Endothelial cell of umbilical vein (primary cell): Measurements from ENCODE around the gene DAPK3. TPM values are rescaled to one million over a fixed set of nuclear protein-coding genes. Genes with fewer than 3 reads are reported as not detected.

Experiments
- BruUV-seq: library from RNA; stranded (reverse); fragments of 400-500 nt; replicated peaks from 2 replicates; lab custom pipeline; 2021; lab: Mats Ljungman, UMichigan
- CTCF ChIA-PET: fragments of 300-600, 350-600 bp; sonication (Branson Sonifier 250); formaldehyde crosslinking; loops from one replicate; lab custom pipeline; 2021; ENCODE audit warnings: antibody characterized with exemption, inconsistent platforms; lab: Charles Lee
- POLR2A ChIA-PET: fragments of 300-600, 350-600 bp; sonication (Branson Sonifier 250); formaldehyde crosslinking; loops from one replicate; lab custom pipeline; 2021; ENCODE audit warnings: antibody characterized with exemption, inconsistent platforms; lab: Charles Lee
- DNase-seq: peaks from one replicate; pipeline ENCODE4 v3.0.0-alpha.2; 2011; ENCODE audit warnings: low read depth, low spot score
- FAIRE-seq: peaks from 2 replicates; lab custom pipeline; 2011; peaks lifted over from hg19 to GRCh38; lab: Jason Lieb, UNC
- H2AFZ ChIP-seq: 2 replicates; pipeline ENCODE4 v1.6.0; 2012; ENCODE audit warnings: low read depth, low read length, control low read depth, inconsistent platforms
- H3K27ac ChIP-seq: 2 replicates; pipeline ENCODE4 v1.5.1; 2011; ENCODE audit warnings: low read depth, mild to moderate bottlenecking, control low read depth, low read length, moderate library complexity; ENCODE audit not compliant: insufficient read depth
- H3K27me3 ChIP-seq, 2 experiments: 2 replicates each; pipeline versions ENCODE4 v1.6.0 to v1.6.1; 2011; ENCODE audit warnings: low read length in 2 of 2, mixed read lengths in 1 of 2; ENCODE audit not compliant: control insufficient read depth in 2 of 2, insufficient read depth in 2 of 2
- H3K36me3 ChIP-seq, 2 experiments: 2 replicates in 1 of 2; 3 replicates in 1 of 2; pipeline ENCODE4 v1.5.1; 2011; ENCODE audit warnings: low read length in 2 of 2, mild to moderate bottlenecking in 1 of 2, moderate library complexity in 1 of 2; ENCODE audit not compliant: control insufficient read depth in 2 of 2, insufficient read depth in 2 of 2; ENCODE audit errors: extremely low read depth in 1 of 2
- H3K4me1 ChIP-seq: 3 replicates; pipeline ENCODE4 v1.5.1; 2011; ENCODE audit warnings: mild to moderate bottlenecking, low read length; ENCODE audit not compliant: control insufficient read depth, insufficient read depth; ENCODE audit errors: extremely low read depth
- H3K4me2 ChIP-seq: 2 replicates; pipeline ENCODE4 v1.6.1; 2011; ENCODE audit warnings: low read length, control low read depth, mixed read lengths; ENCODE audit not compliant: insufficient read depth
- H3K4me3 ChIP-seq, 3 experiments: fragments of 200-600 bp in 1 of 3; sonication (generic), shearing (Covaris generic) in 1 of 3; replicated peaks in 1 of 3; 2 replicates each; pipeline ENCODE4 v1.5.1; 2011 to 2016; ENCODE audit warnings: control low read depth in 3 of 3, low read length in 3 of 3, mild to moderate bottlenecking in 2 of 3, inconsistent platforms in 1 of 3, low read depth in 1 of 3, moderate library complexity in 1 of 3; ENCODE audit not compliant: insufficient read depth in 1 of 3
- H3K79me2 ChIP-seq: 2 replicates; pipeline ENCODE4 v1.6.0; 2012; ENCODE audit warnings: low read length, inconsistent platforms; ENCODE audit not compliant: control insufficient read depth, insufficient read depth
- H3K9ac ChIP-seq: replicated peaks from 2 replicates; pipeline ENCODE3; 2011; ENCODE audit warnings: low read length, control low read depth; ENCODE audit not compliant: insufficient read depth; ENCODE audit errors: extremely low read depth
- H3K9me1 ChIP-seq: replicated peaks from 3 replicates; pipeline ENCODE4 v1.6.0; 2011; ENCODE audit warnings: mild to moderate bottlenecking, low read length; ENCODE audit not compliant: control insufficient read depth, insufficient read depth; ENCODE audit errors: extremely low read depth
- H3K9me3 ChIP-seq: replicated peaks from 2 replicates; pipeline ENCODE4 v1.5.1; 2012; ENCODE audit warnings: low read length, inconsistent platforms; ENCODE audit not compliant: control insufficient read depth, insufficient read depth
- H4K20me1 ChIP-seq: replicated peaks from 2 replicates; pipeline ENCODE3; 2011; ENCODE audit warnings: mild to moderate bottlenecking, low read length; ENCODE audit not compliant: control insufficient read depth, insufficient read depth; ENCODE audit errors: extremely low read depth
- EZH2 ChIP-seq: IDR thresholded peaks from 2 replicates; pipeline ENCODE4 v1.6.1; 2012; ENCODE audit warnings: borderline replicate concordance, low read depth, mild to moderate bottlenecking, moderate library complexity, low read length, inconsistent platforms; ENCODE audit not compliant: severe bottlenecking
- FOS ChIP-seq: IDR thresholded peaks from 2 replicates; pipeline ENCODE4 v1.6.1; 2011; ENCODE audit warnings: mild to moderate bottlenecking, low read length, moderate library complexity, borderline replicate concordance; ENCODE audit not compliant: insufficient read depth
- GATA2 ChIP-seq: IDR thresholded peaks from 2 replicates; pipeline ENCODE4 v1.7.0; 2011; ENCODE audit warnings: low read depth, mild to moderate bottlenecking, moderate library complexity, mixed read lengths, low read length; ENCODE audit not compliant: insufficient read length, insufficient read depth
- JUN ChIP-seq: IDR thresholded peaks from 2 replicates; pipeline ENCODE4 v1.6.1; 2011; ENCODE audit warnings: borderline replicate concordance, low read depth; ENCODE audit not compliant: insufficient read length, insufficient read depth
- MYC ChIP-seq: IDR thresholded peaks from one replicate; pipeline ENCODE4 v1.6.1; 2011; ENCODE audit warnings: mild to moderate bottlenecking, low read depth, low read length
- POLR2A ChIP-seq: IDR thresholded peaks from 2 replicates; pipeline ENCODE4 v1.6.1; 2012; ENCODE audit warnings: low read depth, mild to moderate bottlenecking, control low read depth, low read length
- POLR2AphosphoS5 ChIP-seq: IDR thresholded peaks from 2 replicates; pipeline ENCODE4 v1.6.1; 2012; ENCODE audit warnings: low read depth, mild to moderate bottlenecking, control low read depth, low read length, moderate library complexity; ENCODE audit not compliant: insufficient read depth
- dilution Hi-C: fragments of 300-500 bp; cut with MboI; formaldehyde crosslinking; loops from one replicate; pipeline ENCODE4 v1.15.0; 2019; ENCODE audit warnings: low sequenced_read_pairs; ENCODE audit not compliant: extremely low pct_ligation_motif_present
- intact Hi-C: fragments of 100-400 bp; cut with micrococcal nuclease; formaldehyde crosslinking; loops from one replicate; pipeline ENCODE4 v1.10.0; 2022
- polyA plus RNA-seq, 4 experiments: library from polyadenylated mRNA; depleted of rRNA in 3 of 4; stranded (reverse) in 3 of 4; unstranded in 1 of 4; fragments of >200 nt; gene quantifications; 2 replicates each; pipeline versions ENCODE4 v1.2.1 to v1.2.3, GENCODE V29; 2011 to 2012; ENCODE audit warnings: missing spikeins in 1 of 4
- total RNA-seq: library from RNA; stranded (reverse); gene quantifications from 2 replicates; pipeline ENCODE4 v1.2.3, GENCODE V29; 2021
- TF ChIP-seq, protein P1 (sequence below), 2 donors: IDR thresholded peaks; 1 replicate in 1 of 2; 2 replicates in 1 of 2; pipeline ENCODE4 v1.5.1; 2011; ENCODE audit warnings: low read length in 2 of 2, mild to moderate bottlenecking in 2 of 2, moderate library complexity in 2 of 2, control low read depth in 1 of 2, inconsistent platforms in 1 of 2, low read depth in 1 of 2; ENCODE audit not compliant: insufficient read depth in 1 of 2; ENCODE audit errors: extremely low read depth in 1 of 2
- TF ChIP-seq, protein P2 (sequence below): IDR thresholded peaks from 2 replicates; pipeline ENCODE4 v1.6.1; 2011; ENCODE audit not compliant: insufficient read depth, insufficient read length

Gene DAPK3
- total and polyA plus RNA-seq, 2 donors (not counting 3 experiments of a cell fraction or from before 2014, with no cell fraction given), result 157 to 175 TPM

DNA sequence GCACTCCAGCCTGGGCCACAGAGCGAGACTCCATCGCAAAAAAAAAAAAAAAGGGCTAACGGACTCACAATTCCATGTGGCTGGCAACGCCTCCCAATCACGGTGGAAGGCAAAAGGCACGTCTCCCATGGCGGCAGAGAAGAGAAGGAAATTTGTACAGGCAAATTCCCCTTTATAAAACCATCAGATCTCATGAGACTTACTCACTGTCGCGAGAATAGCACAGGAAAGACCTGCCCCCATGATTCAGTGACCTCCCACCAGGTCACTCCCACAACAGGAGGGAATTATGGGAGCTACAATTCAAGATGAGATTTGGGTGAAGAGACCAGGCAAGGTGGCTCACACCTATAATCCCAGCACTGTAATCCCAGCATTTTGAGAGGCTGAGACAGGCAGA, 56.7 kb downstream of the DAPK3 start:
- FAIRE-seq (no peak), DNase-seq (no peak)
- intact Hi-C loops, result no loop called here
- dilution Hi-C loops, result no loop called here
- H3K27me3 ChIP-seq, result no peaks in the 10 kb centered on the region
- H3K36me3 ChIP-seq, result no peaks in the 10 kb centered on the region
- no peak overlapping the region for H3K9ac ChIP-seq
- no peak overlapping the region for H3K27ac ChIP-seq
- TF ChIP-seq, protein P1, sequence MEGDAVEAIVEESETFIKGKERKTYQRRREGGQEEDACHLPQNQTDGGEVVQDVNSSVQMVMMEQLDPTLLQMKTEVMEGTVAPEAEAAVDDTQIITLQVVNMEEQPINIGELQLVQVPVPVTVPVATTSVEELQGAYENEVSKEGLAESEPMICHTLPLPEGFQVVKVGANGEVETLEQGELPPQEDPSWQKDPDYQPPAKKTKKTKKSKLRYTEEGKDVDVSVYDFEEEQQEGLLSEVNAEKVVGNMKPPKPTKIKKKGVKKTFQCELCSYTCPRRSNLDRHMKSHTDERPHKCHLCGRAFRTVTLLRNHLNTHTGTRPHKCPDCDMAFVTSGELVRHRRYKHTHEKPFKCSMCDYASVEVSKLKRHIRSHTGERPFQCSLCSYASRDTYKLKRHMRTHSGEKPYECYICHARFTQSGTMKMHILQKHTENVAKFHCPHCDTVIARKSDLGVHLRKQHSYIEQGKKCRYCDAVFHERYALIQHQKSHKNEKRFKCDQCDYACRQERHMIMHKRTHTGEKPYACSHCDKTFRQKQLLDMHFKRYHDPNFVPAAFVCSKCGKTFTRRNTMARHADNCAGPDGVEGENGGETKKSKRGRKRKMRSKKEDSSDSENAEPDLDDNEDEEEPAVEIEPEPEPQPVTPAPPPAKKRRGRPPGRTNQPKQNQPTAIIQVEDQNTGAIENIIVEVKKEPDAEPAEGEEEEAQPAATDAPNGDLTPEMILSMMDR (IDR thresholded peaks at IDR 0.05; ENCODE audit: extremely low read depth in 1 of 2, insufficient read depth in 1 of 2, low read depth in 1 of 2, low read length in 2 of 2), result no peak
- TF ChIP-seq JUN, result no peak
- TF ChIP-seq EZH2, result no peak
- no peak for TF ChIP-seq POLR2AphosphoS5
- TF ChIP-seq MYC, result no peak
- no peak for TF ChIP-seq FOS
- no peak for TF ChIP-seq POLR2A
- TF ChIP-seq, protein P2, sequence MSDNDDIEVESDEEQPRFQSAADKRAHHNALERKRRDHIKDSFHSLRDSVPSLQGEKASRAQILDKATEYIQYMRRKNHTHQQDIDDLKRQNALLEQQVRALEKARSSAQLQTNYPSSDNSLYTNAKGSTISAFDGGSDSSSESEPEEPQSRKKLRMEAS, result no peak
- no peak for TF ChIP-seq GATA2
- no peaks in the 10 kb centered on the region for H3K9me3 ChIP-seq
- no peak overlapping the region for H2AFZ ChIP-seq
- H3K9me1 ChIP-seq, result no peaks in the 10 kb centered on the region
- no TSS peak for BruUV-seq
- CTCF ChIA-PET, result no interaction called here
- POLR2A ChIA-PET, result no interaction called here
- no peaks in the 10 kb centered on the region for H4K20me1 ChIP-seq
- H3K4me1 ChIP-seq, result no peaks in the 10 kb centered on the region
- H3K79me2 ChIP-seq, result no peaks in the 10 kb centered on the region
- H3K4me2 ChIP-seq, result no peak overlapping the region
- H3K4me3 ChIP-seq, result no peak overlapping the region
